Tibial nerve (tissue), 4 donors: Measurements from ENCODE around the gene PSAPL1. TPM values are rescaled to one million over a fixed set of nuclear protein-coding genes. Genes with fewer than 3 reads are reported as not detected.

Experiments
- DNase-seq, 2 donors: peaks; one replicate each; pipeline ENCODE4 v3.0.0-alpha.2; 2019; ENCODE audit warnings: low spot score in 2 of 2
- H3K27ac ChIP-seq, 4 donors: fragments of 200-600 bp; sonication (generic) in 3 of 4; one replicate each; pipeline ENCODE4 v1.5.1; 2017 to 2019; ENCODE audit warnings: mild to moderate bottlenecking in 1 of 4
- H3K27me3 ChIP-seq, 2 donors: fragments of 200-600 bp; sonication (generic) in 1 of 2; one replicate each; pipeline versions ENCODE4 v1.5.1 to v1.6.0; 2017 to 2019
- H3K36me3 ChIP-seq, 3 donors: fragments of 200-600 bp; sonication (generic); one replicate each; pipeline ENCODE4 v1.5.1; 2018 to 2019
- H3K4me1 ChIP-seq, 4 donors: fragments of 200-600 bp; sonication (generic) in 3 of 4; one replicate each; pipeline ENCODE4 v1.5.1; 2017 to 2019
- H3K4me3 ChIP-seq, 4 donors: fragments of 200-600 bp; sonication (generic) in 3 of 4; one replicate each; pipeline ENCODE4 v1.5.1; 2017 to 2019; ENCODE audit warnings: mild to moderate bottlenecking in 1 of 4, moderate library complexity in 1 of 4
- H3K9me3 ChIP-seq, 4 donors: fragments of 200-600 bp; sonication (generic) in 3 of 4; one replicate each; pipeline ENCODE4 v1.5.1; 2017 to 2019
- CTCF ChIP-seq, 5 experiments: fragments of 200-600 bp in 3 of 5; fragments of 450-650 bp in 2 of 5; sonication (generic) in 3 of 5; IDR thresholded peaks; one replicate each; pipeline ENCODE4 v1.5.1; 2016 to 2019; ENCODE audit warnings: antibody characterized with exemption in 5 of 5, mild to moderate bottlenecking in 3 of 5, moderate library complexity in 2 of 5
- EP300 ChIP-seq, 2 donors: sonication (generic); formaldehyde crosslinking; IDR thresholded peaks; one replicate each; pipeline ENCODE4 v1.6.1; 2017; ENCODE audit warnings: antibody characterized with exemption in 2 of 2, mild to moderate bottlenecking in 1 of 2
- POLR2A ChIP-seq, 2 donors: fragments of 450-650 bp; IDR thresholded peaks; one replicate each; pipeline ENCODE4 v1.6.1; 2017; ENCODE audit warnings: antibody characterized with exemption in 2 of 2, mild to moderate bottlenecking in 2 of 2, moderate library complexity in 2 of 2
- WGBS, 2 donors: methylation state at CpG; one replicate each; pipeline ENCODE4 v1.1.5; 2018; 5-methylcytosine and 5-hydroxymethylcytosine counted together
- total RNA-seq, 4 donors: library from RNA; depleted of rRNA; stranded (reverse); fragments of >200 nt; gene quantifications; one replicate each; pipeline ENCODE4 v1.1.0, GENCODE V29; 2016

The PSAPL1 gene
- total RNA-seq, 4 donors from 2014 or later, result under 0.01 to 0.22 TPM; not detected in 2

- TF ChIP-seq EP300 (IDR thresholded peaks at IDR 0.05), result no peak
- TF ChIP-seq POLR2A (IDR thresholded peaks at IDR 0.05), result no peak
- no peak for TF ChIP-seq CTCF (IDR thresholded peaks at IDR 0.05)
- DNase-seq, result no peak
- 84 to 90% methylated on average over 2 to 6 of the region's 6 CpGs for WGBS, 2 donors
- peaks cover 0 to 38% (median 0%) of the 10 kb centered on the region in 4 donors for H3K4me1 ChIP-seq
- H3K27me3 ChIP-seq, result no peaks in the 10 kb centered on the region
- no peaks in the 10 kb centered on the region for H3K36me3 ChIP-seq
- no peak overlapping the region for H3K4me3 ChIP-seq
- H3K27ac ChIP-seq, result no peak overlapping the region
- no peaks in the 10 kb centered on the region for H3K9me3 ChIP-seq
Observed at GRCh38 chr4:7387925-7388324, 46.8 kb downstream of the PSAPL1 start.

DNA sequence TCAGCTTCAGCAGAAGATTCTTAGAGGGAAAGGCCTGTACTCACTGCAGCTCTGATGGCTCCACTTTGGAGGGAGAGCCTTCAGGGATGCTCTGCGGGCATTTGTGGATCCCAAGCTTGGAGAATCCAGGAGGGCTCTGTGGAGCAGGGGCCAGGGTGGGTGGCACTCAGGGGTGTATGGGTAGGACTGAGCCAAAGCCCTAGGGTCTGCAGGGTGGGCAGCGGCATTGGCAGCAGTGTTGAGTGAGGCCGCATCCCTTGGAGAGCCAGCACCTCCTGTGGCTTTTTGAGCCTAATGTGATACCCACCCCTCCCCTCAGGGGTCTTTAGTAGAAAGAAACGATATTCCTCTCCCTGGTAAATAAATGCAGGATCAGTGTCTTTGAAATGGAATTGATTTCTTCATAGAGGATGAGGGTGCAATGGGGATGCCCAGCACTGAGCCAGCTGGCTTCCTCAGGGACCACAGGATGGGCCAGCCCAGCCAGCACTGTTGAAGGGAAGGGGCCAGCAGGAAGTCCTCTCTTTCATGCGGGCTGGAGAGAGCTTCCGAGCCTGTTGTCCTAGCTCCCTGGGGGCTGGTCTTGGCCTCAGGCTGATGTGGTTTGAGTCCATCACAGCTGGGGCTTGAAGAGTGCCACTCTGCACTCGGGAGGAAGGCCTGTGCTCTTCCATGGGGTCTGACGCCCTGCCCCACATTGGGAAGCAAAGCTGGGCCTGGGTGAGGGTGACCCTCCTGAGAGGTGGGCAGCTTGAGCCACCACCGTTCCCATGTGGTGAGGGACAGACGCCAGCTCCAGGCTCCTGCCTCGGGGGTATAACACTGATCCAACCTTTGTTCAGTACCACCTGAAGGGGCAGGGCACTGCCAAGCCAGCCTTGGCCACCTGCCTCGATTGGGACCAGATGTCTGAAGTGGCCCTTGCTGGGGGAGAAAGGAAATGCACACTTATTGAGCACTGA is 49.5 kb downstream of the PSAPL1 start:
- Histone ChIP-seq H3K27me3 (no peaks in the 10 kb centered on the region), H3K9me3 (no peaks in the 10 kb centered on the region), H3K36me3 (no peaks in the 10 kb centered on the region), H3K27ac (peak overlapping the region in 1 of 4 donors; percentile 46), H3K4me1 (peaks cover 0 to 44% (median 5%) of the 10 kb centered on the region in 4 donors), H3K4me3 (no peak overlapping the region)
- no peak for TF ChIP-seq POLR2A (IDR thresholded peaks at IDR 0.05)
- TF ChIP-seq EP300 (IDR thresholded peaks at IDR 0.05), result no peak
- TF ChIP-seq CTCF (IDR thresholded peaks at IDR 0.05), result no peak
- no peak for DNase-seq
- 67 to 69% methylated on average over 9 to 10 of the region's 12 CpGs for WGBS, 2 donors

GRCh38 chr4:7384003-7384928 is 50.5 kb downstream of the PSAPL1 start:
- H3K4me3 ChIP-seq, result no peak overlapping the region
- DNase-seq, result no peak

DNA sequence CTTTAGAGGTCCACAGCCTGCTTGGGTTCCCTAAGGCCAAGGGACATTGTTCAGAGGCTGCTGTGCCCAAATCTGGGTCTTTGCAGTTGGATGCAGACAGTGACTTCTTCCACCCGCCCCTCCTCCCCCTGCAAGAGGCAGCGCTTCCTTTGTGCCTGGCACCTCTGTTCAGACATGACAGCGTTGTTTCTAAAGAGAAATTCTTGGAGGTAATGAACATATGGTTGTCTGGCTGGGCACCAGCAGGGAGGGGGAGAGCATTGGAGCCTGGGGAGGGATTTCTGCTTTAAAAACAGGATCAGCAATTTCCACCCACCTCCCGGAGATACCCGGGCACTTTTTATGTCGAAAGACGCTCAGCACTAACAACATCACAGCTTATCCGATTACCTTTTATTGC is 51.5 kb downstream of the PSAPL1 start:
- H3K4me3 ChIP-seq, result no peak overlapping the region
- DNase-seq, result no peak
- TF ChIP-seq POLR2A (IDR thresholded peaks at IDR 0.05) (no peak), EP300 (IDR thresholded peaks at IDR 0.05) (no peak), CTCF (IDR thresholded peaks at IDR 0.05) (no peak)
- 85% methylated on average over 8 of the region's 8 CpGs for WGBS, 2 donors
- H3K9me3 ChIP-seq, result no peaks in the 10 kb centered on the region
- no peaks in the 10 kb centered on the region for H3K27me3 ChIP-seq
- no peaks in the 10 kb centered on the region for H3K36me3 ChIP-seq
- H3K4me1 ChIP-seq, result peaks cover 0 to 40% (median 5%) of the 10 kb centered on the region in 4 donors
- peak overlapping the region in 1 of 4 donors; percentile 76 for H3K27ac ChIP-seq

More at GRCh38 chr4:7384003-7384928, 50.5 kb downstream of the PSAPL1 start:
- no peaks in the 10 kb centered on the region for H3K36me3 ChIP-seq
- H3K27ac ChIP-seq, result peak overlapping the region in 1 of 4 donors; percentile 46
- WGBS, 2 donors, result 82 to 83% methylated on average over 27 to 28 of the region's 28 CpGs
- peaks cover 0 to 40% (median 5%) of the 10 kb centered on the region in 4 donors for H3K4me1 ChIP-seq
- no peaks in the 10 kb centered on the region for H3K27me3 ChIP-seq
- TF ChIP-seq CTCF (IDR thresholded peaks at IDR 0.05) (no peak), EP300 (IDR thresholded peaks at IDR 0.05) (no peak), POLR2A (IDR thresholded peaks at IDR 0.05) (no peak)
- H3K9me3 ChIP-seq, result no peaks in the 10 kb centered on the region
